Adipocyte (in vitro differentiated cells): ENCODE results near the gene MDK.

ENCODE experiments used
- DNase-seq: peaks from one replicate; pipeline ENCODE4 v3.0.0-alpha.2; 2015; ENCODE audit warnings: low read depth
- H3K27me3 ChIP-seq: replicated peaks from 2 replicates; pipeline ENCODE4 v1.7.0; 2013; ENCODE audit warnings: mild to moderate bottlenecking, low read length, moderate library complexity; ENCODE audit not compliant: control insufficient read depth, insufficient read depth
- H3K36me3 ChIP-seq: 2 replicates; pipeline ENCODE4 v1.7.0; 2013; ENCODE audit warnings: low read length, mild to moderate bottlenecking, moderate library complexity; ENCODE audit not compliant: control insufficient read depth, insufficient read depth, severe bottlenecking
- H3K4me1 ChIP-seq: 2 replicates; pipeline ENCODE4 v1.7.0; 2013; ENCODE audit warnings: mild to moderate bottlenecking, low read length, moderate library complexity; ENCODE audit not compliant: control insufficient read depth, insufficient read depth
- H3K4me3 ChIP-seq: 2 replicates; pipeline ENCODE4 v1.7.0; 2013; ENCODE audit warnings: mild to moderate bottlenecking, low read length, moderate library complexity
- H3K9ac ChIP-seq: 2 replicates; pipeline ENCODE4 v1.7.0; 2013; ENCODE audit warnings: mild to moderate bottlenecking, low read length, moderate library complexity
- H3K9me3 ChIP-seq: 2 replicates; pipeline ENCODE4 v1.7.0; 2013; ENCODE audit warnings: mild to moderate bottlenecking, low read length, moderate library complexity; ENCODE audit not compliant: control insufficient read depth

Gene MDK

DNA sequence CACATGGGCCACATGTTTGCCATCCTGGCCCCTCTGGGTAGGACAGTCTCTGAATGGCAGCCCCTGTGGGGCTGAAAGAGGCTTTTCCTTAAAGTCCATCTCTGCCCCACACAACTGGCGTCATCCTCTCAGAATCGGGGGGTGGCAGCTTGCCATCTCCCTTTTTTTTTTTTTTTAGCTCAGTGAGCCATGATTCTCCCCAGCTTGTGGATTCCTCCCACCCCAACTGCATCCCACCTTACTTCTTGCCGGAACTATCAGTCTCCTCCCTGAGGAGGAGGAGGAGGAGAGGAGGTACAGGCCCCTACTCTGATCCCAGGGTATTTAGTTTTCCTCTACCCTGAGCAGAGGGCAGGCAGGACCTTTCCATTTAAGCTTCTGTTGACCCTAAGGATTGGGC is 30.8 kb upstream of the MDK start:
- H3K9me3 ChIP-seq: no peaks in the 10 kb centered on the region
- H3K9ac ChIP-seq: no peak overlapping the region
- no peak for DNase-seq
- no peak overlapping the region for H3K4me3 ChIP-seq
- peaks cover 19% of the 10 kb centered on the region for H3K4me1 ChIP-seq
- no peaks in the 10 kb centered on the region for H3K27me3 ChIP-seq
- no peaks in the 10 kb centered on the region for H3K36me3 ChIP-seq

GRCh38 chr11:46351148-46351547 is 30.3 kb upstream of the MDK start:
- H3K4me1 ChIP-seq: peaks cover 19% of the 10 kb centered on the region
- DNase-seq: no peak

GRCh38 chr11:46351606-46352005 is 29.9 kb upstream of the MDK start:
- Histone ChIP-seq H3K36me3 (peaks cover 3% of the 10 kb centered on the region), H3K9ac (peak overlapping the region; percentile 5), H3K9me3 (no peaks in the 10 kb centered on the region), H3K4me3 (no peak overlapping the region), H3K27me3 (no peaks in the 10 kb centered on the region), H3K4me1 (peaks cover 19% of the 10 kb centered on the region)
- no peak for DNase-seq

More at GRCh38 chr11:46351148-46351547, 30.3 kb upstream of the MDK start:
- Histone ChIP-seq H3K9ac (no peak overlapping the region), H3K9me3 (no peaks in the 10 kb centered on the region), H3K36me3 (peaks cover under 1% of the 10 kb centered on the region), H3K27me3 (no peaks in the 10 kb centered on the region), H3K4me3 (no peak overlapping the region)

GRCh38 chr11:46352063-46352841 is 29.2 kb upstream of the MDK start:
- Histone ChIP-seq H3K4me1 (peaks cover 23% of the 10 kb centered on the region), H3K9me3 (no peaks in the 10 kb centered on the region), H3K4me3 (no peak overlapping the region), H3K36me3 (peaks cover 3% of the 10 kb centered on the region), H3K9ac (peak overlapping the region; percentile 5), H3K27me3 (no peaks in the 10 kb centered on the region)
- DNase-seq: peak; percentile 40

GRCh38 chr11:46353698-46354097 is 27.8 kb upstream of the MDK start:
- no peak for DNase-seq
- Histone ChIP-seq H3K4me1 (peaks cover 16% of the 10 kb centered on the region), H3K27me3 (no peaks in the 10 kb centered on the region), H3K36me3 (peaks cover 3% of the 10 kb centered on the region), H3K9me3 (no peaks in the 10 kb centered on the region), H3K9ac (no peak overlapping the region), H3K4me3 (no peak overlapping the region)

- H3K9ac ChIP-seq: no peak overlapping the region
- peaks cover 18% of the 10 kb centered on the region for H3K4me1 ChIP-seq
- no peaks in the 10 kb centered on the region for H3K27me3 ChIP-seq
- peaks cover 3% of the 10 kb centered on the region for H3K36me3 ChIP-seq
- H3K4me3 ChIP-seq: no peak overlapping the region
- DNase-seq: peak; percentile 56
- no peaks in the 10 kb centered on the region for H3K9me3 ChIP-seq
These were observed 24.5 kb upstream of the MDK start for GRCh38 chr11:46356924-46357482.

GRCh38 chr11:46357483-46357936 is 24.0 kb upstream of the MDK start:
- DNase-seq: no peak

DNA sequence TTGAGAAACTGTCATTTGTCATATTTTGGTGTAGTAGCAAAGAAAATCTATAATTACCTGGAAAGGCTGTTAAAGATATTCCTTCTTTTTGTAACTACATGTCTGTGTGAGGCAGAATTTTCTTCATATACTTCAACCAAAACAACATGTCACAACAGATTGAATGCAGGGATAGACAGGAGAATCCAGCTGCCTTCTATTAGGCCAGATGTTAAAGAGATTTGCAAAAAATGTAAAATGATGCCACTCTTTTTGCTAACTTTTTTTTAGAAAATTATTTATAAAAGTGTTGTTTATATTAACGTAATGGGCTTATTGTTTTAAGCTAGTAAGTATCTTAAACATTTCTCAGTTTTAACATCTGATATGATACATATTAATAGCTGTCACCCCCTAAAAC is 21.5 kb upstream of the MDK start:
- H3K9me3 ChIP-seq: no peaks in the 10 kb centered on the region
- H3K9ac ChIP-seq: no peak overlapping the region
- peaks cover 26% of the 10 kb centered on the region for H3K4me1 ChIP-seq
- peak; percentile 52 for DNase-seq
- peaks cover 3% of the 10 kb centered on the region for H3K36me3 ChIP-seq
- H3K4me3 ChIP-seq: no peak overlapping the region
- no peaks in the 10 kb centered on the region for H3K27me3 ChIP-seq

More at GRCh38 chr11:46357483-46357936, 24.0 kb upstream of the MDK start:
- Histone ChIP-seq H3K9ac (no peak overlapping the region), H3K27me3 (no peaks in the 10 kb centered on the region), H3K4me3 (no peak overlapping the region), H3K36me3 (peaks cover 3% of the 10 kb centered on the region), H3K4me1 (peaks cover 18% of the 10 kb centered on the region), H3K9me3 (no peaks in the 10 kb centered on the region)

DNA sequence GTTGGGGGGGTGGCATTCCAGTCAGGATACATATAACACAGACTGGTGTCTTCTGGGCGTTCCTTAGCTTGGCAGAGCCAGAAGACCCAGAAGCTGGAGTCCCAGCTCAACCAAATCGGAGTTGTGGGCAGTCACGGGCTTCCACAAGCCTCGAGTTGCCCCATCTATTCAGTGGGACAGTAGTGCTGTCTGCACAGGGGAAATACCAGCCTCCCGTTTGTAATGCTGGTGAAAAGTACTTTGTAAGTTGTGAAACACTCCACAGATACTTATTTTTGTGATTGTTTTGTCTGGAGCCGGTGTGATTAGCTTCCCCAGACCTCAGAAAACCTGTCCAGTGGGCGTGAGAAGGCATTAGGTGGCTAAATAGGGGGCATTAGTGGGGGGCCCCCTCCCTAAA is 20.6 kb upstream of the MDK start:
- DNase-seq: no peak
- H3K27me3 ChIP-seq: no peaks in the 10 kb centered on the region
- no peak overlapping the region for H3K4me3 ChIP-seq
- no peaks in the 10 kb centered on the region for H3K9me3 ChIP-seq
- H3K36me3 ChIP-seq: peaks cover 3% of the 10 kb centered on the region
- peak overlapping the region; percentile 41 for H3K9ac ChIP-seq
- peaks cover 26% of the 10 kb centered on the region for H3K4me1 ChIP-seq

- no peaks in the 10 kb centered on the region for H3K9me3 ChIP-seq
- peak overlapping the region; percentile 41 for H3K9ac ChIP-seq
- no peaks in the 10 kb centered on the region for H3K27me3 ChIP-seq
- DNase-seq: peak; percentile 18
- peaks cover 26% of the 10 kb centered on the region for H3K4me1 ChIP-seq
- no peaks in the 10 kb centered on the region for H3K36me3 ChIP-seq
- H3K4me3 ChIP-seq: no peak overlapping the region
These were observed 19.9 kb upstream of the MDK start for GRCh38 chr11:46361283-46362155.
